Mucosa of stomach (tissue), 1 donor: ENCODE data around the gene KITLG.
"Not testable (repeated sequence)": the region's sequence is repeated elsewhere in the genome, so short reads cannot be mapped to it uniquely, and the experiment has no call there.

ENCODE experiments used
- H3K27me3 ChIP-seq: one replicate; pipeline ENCODE4 v1.7.0; 2013; ENCODE audit warnings: mild to moderate bottlenecking, low read length; ENCODE audit not compliant: control insufficient read depth, insufficient read depth
- H3K36me3 ChIP-seq: one replicate; pipeline ENCODE4 v1.7.0; 2013; ENCODE audit warnings: low read length; ENCODE audit not compliant: control insufficient read depth, insufficient read depth
- H3K4me1 ChIP-seq: one replicate; pipeline ENCODE4 v1.7.0; 2013; ENCODE audit warnings: mild to moderate bottlenecking, low read length; ENCODE audit not compliant: control insufficient read depth, insufficient read depth
- H3K4me3 ChIP-seq: one replicate; pipeline ENCODE4 v1.7.0; 2013; ENCODE audit warnings: low read length
- H3K9ac ChIP-seq: one replicate; pipeline ENCODE4 v1.7.0; 2013; ENCODE audit warnings: mild to moderate bottlenecking, low read length, moderate library complexity
- H3K9me3 ChIP-seq: one replicate; pipeline ENCODE4 v1.7.0; 2013; ENCODE audit warnings: mild to moderate bottlenecking, low read length, moderate library complexity; ENCODE audit not compliant: control insufficient read depth
- donor health status: Pancreatic carcinoma.

KITLG gene

GRCh38 chr12:88468581-88468980 lies 111.7 kb downstream of the KITLG start:
- Histone ChIP-seq H3K9ac (no peak overlapping the region), H3K4me3 (no peak overlapping the region), H3K27me3 (no peaks in the 10 kb centered on the region), H3K4me1 (no peaks in the 10 kb centered on the region), H3K36me3 (no peaks in the 10 kb centered on the region), H3K9me3 (no peaks in the 10 kb centered on the region)

GRCh38 chr12:88466708-88467107 lies 113.6 kb downstream of the KITLG start:
- H3K36me3 ChIP-seq, H3K27me3 ChIP-seq, H3K9ac ChIP-seq, H3K4me1 ChIP-seq, H3K9me3 ChIP-seq, H3K4me3 ChIP-seq: not testable (repeated sequence)

GRCh38 chr12:88458327-88458726 lies 121.9 kb downstream of the KITLG start:
- Histone ChIP-seq H3K9me3 (no peaks in the 10 kb centered on the region), H3K4me3 (no peak overlapping the region), H3K9ac (no peak overlapping the region), H3K27me3 (no peaks in the 10 kb centered on the region), H3K4me1 (no peaks in the 10 kb centered on the region), H3K36me3 (no peaks in the 10 kb centered on the region)

GRCh38 chr12:88453323-88453722 lies 126.9 kb downstream of the KITLG start:
- Histone ChIP-seq H3K27me3 (no peaks in the 10 kb centered on the region), H3K9me3 (no peaks in the 10 kb centered on the region), H3K4me3 (no peak overlapping the region), H3K36me3 (no peaks in the 10 kb centered on the region), H3K4me1 (peaks cover 6% of the 10 kb centered on the region), H3K9ac (no peak overlapping the region)

GRCh38 chr12:88451205-88451604 lies 129.1 kb downstream of the KITLG start:
- Histone ChIP-seq H3K27me3 (no peaks in the 10 kb centered on the region), H3K4me1 (peaks cover 6% of the 10 kb centered on the region), H3K4me3 (no peak overlapping the region), H3K9me3 (no peaks in the 10 kb centered on the region), H3K9ac (no peak overlapping the region), H3K36me3 (no peaks in the 10 kb centered on the region)

- Histone ChIP-seq H3K9me3 (no peaks in the 10 kb centered on the region), H3K27me3 (no peaks in the 10 kb centered on the region), H3K36me3 (no peaks in the 10 kb centered on the region), H3K4me1 (peaks cover 6% of the 10 kb centered on the region), H3K4me3 (no peak overlapping the region), H3K9ac (no peak overlapping the region)
Measured at GRCh38 chr12:88450136-88450535, 130.1 kb downstream of the KITLG start.

GRCh38 chr12:88448337-88448915 lies 131.8 kb downstream of the KITLG start:
- H3K27me3 ChIP-seq, result no peaks in the 10 kb centered on the region
- H3K9ac ChIP-seq, result no peak overlapping the region
- H3K9me3 ChIP-seq, result no peaks in the 10 kb centered on the region
- H3K4me3 ChIP-seq, result no peak overlapping the region
- peaks cover 6% of the 10 kb centered on the region for H3K4me1 ChIP-seq
- no peaks in the 10 kb centered on the region for H3K36me3 ChIP-seq

- Histone ChIP-seq H3K36me3 (no peaks in the 10 kb centered on the region), H3K9ac (no peak overlapping the region), H3K27me3 (no peaks in the 10 kb centered on the region), H3K4me3 (no peak overlapping the region), H3K9me3 (no peaks in the 10 kb centered on the region), H3K4me1 (peaks cover 6% of the 10 kb centered on the region)
Measured at GRCh38 chr12:88445705-88446394, 134.4 kb downstream of the KITLG start.

GRCh38 chr12:88444481-88444880 lies 135.8 kb downstream of the KITLG start:
- no peak overlapping the region for H3K9ac ChIP-seq
- no peaks in the 10 kb centered on the region for H3K9me3 ChIP-seq
- H3K4me1 ChIP-seq, result peaks cover 6% of the 10 kb centered on the region
- H3K27me3 ChIP-seq, result no peaks in the 10 kb centered on the region
- H3K36me3 ChIP-seq, result no peaks in the 10 kb centered on the region
- H3K4me3 ChIP-seq, result no peak overlapping the region
